Endothelial cell of umbilical vein (primary cell): ENCODE results near the gene RHCE.

Experiments
- CTCF ChIP-seq, 2 donors: IDR thresholded peaks; 1 replicate in 1 of 2; 2 replicates in 1 of 2; pipeline ENCODE4 v1.5.1; 2011; ENCODE audit warnings: low read length in 2 of 2, mild to moderate bottlenecking in 2 of 2, moderate library complexity in 2 of 2, control low read depth in 1 of 2, inconsistent platforms in 1 of 2, low read depth in 1 of 2; ENCODE audit not compliant: insufficient read depth in 1 of 2; ENCODE audit errors: extremely low read depth in 1 of 2
- EZH2 ChIP-seq: IDR thresholded peaks from 2 replicates; pipeline ENCODE4 v1.6.1; 2012; ENCODE audit warnings: borderline replicate concordance, low read depth, mild to moderate bottlenecking, moderate library complexity, low read length, inconsistent platforms; ENCODE audit not compliant: severe bottlenecking
- JUN ChIP-seq: IDR thresholded peaks from 2 replicates; pipeline ENCODE4 v1.6.1; 2011; ENCODE audit warnings: borderline replicate concordance, low read depth; ENCODE audit not compliant: insufficient read length, insufficient read depth
- MYC ChIP-seq: IDR thresholded peaks from one replicate; pipeline ENCODE4 v1.6.1; 2011; ENCODE audit warnings: mild to moderate bottlenecking, low read depth, low read length
- POLR2A ChIP-seq: IDR thresholded peaks from 2 replicates; pipeline ENCODE4 v1.6.1; 2012; ENCODE audit warnings: low read depth, mild to moderate bottlenecking, control low read depth, low read length
- POLR2AphosphoS5 ChIP-seq: IDR thresholded peaks from 2 replicates; pipeline ENCODE4 v1.6.1; 2012; ENCODE audit warnings: low read depth, mild to moderate bottlenecking, control low read depth, low read length, moderate library complexity; ENCODE audit not compliant: insufficient read depth

GRCh38 chr1:25447547-25447946 lies 26.9 kb upstream of the RHCE start:
- TF ChIP-seq EZH2, result no peak
- TF ChIP-seq POLR2A, result no peak
- no peak for TF ChIP-seq MYC
- TF ChIP-seq CTCF (IDR thresholded peaks at IDR 0.05; ENCODE audit: extremely low read depth in 1 of 2, insufficient read depth in 1 of 2, low read depth in 1 of 2, low read length in 2 of 2), result no peak
- TF ChIP-seq POLR2AphosphoS5, result no peak
- no peak for TF ChIP-seq JUN
